GM23338 (cell line): ENCODE results near the gene CCDC149. TPM values are rescaled to one million over a fixed set of nuclear protein-coding genes. Genes with fewer than 3 reads are reported as not detected.
"Not testable (repeated sequence)": the region's sequence is repeated elsewhere in the genome, so short reads cannot be mapped to it uniquely, and the experiment has no call there.

Experiments used
- ATAC-seq: fragments of 200-7000 bp; cut with Tn5 transposase; 3 replicates; pipeline ENCODE4 v1.9.1; 2020
- DNase-seq: peaks from one replicate; pipeline ENCODE4 v3.0.0-alpha.2; 2015; ENCODE audit warnings: low spot score
- H2AFZ ChIP-seq: fragments of 200-600 bp; sonication (generic); 2 replicates; pipeline ENCODE4 v1.8.0; 2016; ENCODE audit warnings: antibody characterized with exemption, mild to moderate bottlenecking, moderate library complexity
- H3F3A ChIP-seq: fragments of 200-600 bp; sonication (generic); replicated peaks from 2 replicates; pipeline ENCODE4 v1.8.0; 2017; ENCODE audit warnings: antibody characterized with exemption, mixed run types, low read depth
- H3K27ac ChIP-seq: fragments of 200-600 bp; sonication (generic); 2 replicates; pipeline ENCODE4 v1.6.1; 2016; ENCODE audit warnings: low read depth
- H3K27me3 ChIP-seq: fragments of 200-600 bp; sonication (generic); 2 replicates; pipeline ENCODE4 v1.8.0; 2016; ENCODE audit warnings: mild to moderate bottlenecking, mixed run types, moderate library complexity; ENCODE audit not compliant: insufficient read depth
- H3K36me3 ChIP-seq: fragments of 200-600 bp; sonication (generic); 2 replicates; pipeline ENCODE4 v1.8.0; 2016; ENCODE audit warnings: mild to moderate bottlenecking; ENCODE audit not compliant: insufficient read depth
- H3K4me1 ChIP-seq: fragments of 200-600 bp; sonication (generic); 2 replicates; pipeline ENCODE4 v1.8.0; 2016; ENCODE audit warnings: mild to moderate bottlenecking, moderate library complexity; ENCODE audit not compliant: insufficient read depth
- H3K4me2 ChIP-seq: fragments of 200-600 bp; sonication (generic); 2 replicates; pipeline ENCODE4 v1.7.1; 2017; ENCODE audit warnings: mixed run types
- H3K4me3 ChIP-seq: fragments of 200-600 bp; sonication (generic); 2 replicates; pipeline ENCODE4 v1.6.1; 2016; ENCODE audit warnings: mixed run types
- H3K79me2 ChIP-seq: fragments of 200-600 bp; sonication (generic); replicated peaks from 2 replicates; pipeline ENCODE4 v1.8.0; 2017; ENCODE audit warnings: mild to moderate bottlenecking; ENCODE audit not compliant: insufficient read depth
- H3K9me2 ChIP-seq: fragments of 200-600 bp; sonication (generic); 2 replicates; pipeline ENCODE4 v1.8.0; 2017; ENCODE audit not compliant: insufficient read depth
- H4K20me1 ChIP-seq: fragments of 200-600 bp; sonication (generic); replicated peaks from 2 replicates; pipeline ENCODE4 v1.8.0; 2017; ENCODE audit warnings: mild to moderate bottlenecking; ENCODE audit not compliant: insufficient read depth
- H3K27ac Mint-ChIP-seq: 2 replicates; pipeline ENCODE4 v1.8.0; 2020; ENCODE audit warnings: inconsistent platforms, mild to moderate bottlenecking, moderate library complexity, mixed read lengths
- H3K27me3 Mint-ChIP-seq: 3 replicates; pipeline ENCODE4 v1.8.0; 2022; ENCODE audit warnings: low read depth, mild to moderate bottlenecking, moderate library complexity, mixed read lengths, inconsistent platforms; ENCODE audit not compliant: insufficient read depth, poor library complexity
- H3K36me3 Mint-ChIP-seq: 3 replicates; pipeline ENCODE4 v1.8.0; 2021; ENCODE audit warnings: low read depth, mild to moderate bottlenecking, inconsistent platforms, moderate library complexity, mixed read lengths
- H3K4me1 Mint-ChIP-seq: 3 replicates; pipeline ENCODE4 v1.8.0; 2020; ENCODE audit warnings: mild to moderate bottlenecking, inconsistent platforms, mixed read lengths
- H3K4me3 Mint-ChIP-seq: 3 replicates; pipeline ENCODE4 v1.8.0; 2021; ENCODE audit warnings: moderate library complexity, mild to moderate bottlenecking, inconsistent platforms, mixed read lengths
- H3K9me3 Mint-ChIP-seq: 3 replicates; pipeline ENCODE4 v1.8.0; 2020; ENCODE audit warnings: moderate library complexity, mild to moderate bottlenecking, inconsistent platforms, mixed read lengths
- CREB1 ChIP-seq: fragments of 250-450 bp; sonication (Bioruptor Pico); IDR thresholded peaks from 2 replicates; pipeline ENCODE4 v1.5.0; 2020; ENCODE audit warnings: low read depth, mild to moderate bottlenecking, moderate library complexity
- ETS1 ChIP-seq: IDR thresholded peaks from 2 replicates; pipeline ENCODE4 v1.6.1; 2016; ENCODE audit warnings: antibody characterized with exemption
- EZH2 ChIP-seq: fragments of 200-600 bp; sonication (generic); IDR thresholded peaks from one replicate; pipeline ENCODE4 v1.8.0; 2017; ENCODE audit warnings: antibody characterized with exemption, mild to moderate bottlenecking, low read depth; ENCODE audit not compliant: unreplicated experiment
- EZH2phosphoT487 ChIP-seq: fragments of 200-600 bp; sonication (generic); IDR thresholded peaks from one replicate; pipeline ENCODE4 v1.8.1; 2018; ENCODE audit warnings: antibody characterized with exemption; ENCODE audit not compliant: unreplicated experiment
- REST ChIP-seq: IDR thresholded peaks from one replicate; pipeline ENCODE4 v1.6.1; 2018; ENCODE audit warnings: antibody characterized with exemption; ENCODE audit not compliant: unreplicated experiment
- ZNF114 ChIP-seq: fragments of 250-450 bp; sonication (Bioruptor Pico); IDR thresholded peaks from 2 replicates; pipeline ENCODE4 v1.5.0; 2020; ENCODE audit warnings: mild to moderate bottlenecking, moderate library complexity
- polyA plus RNA-seq: library from polyadenylated mRNA; unstranded; fragments of >200 nt; fragmentation: Nextera tagmentation; extraction: Ambion mirVana; gene quantifications from 2 replicates; pipeline ENCODE4 v1.2.1, GENCODE V29; 2016
- total RNA-seq: library from RNA; depleted of rRNA; stranded (reverse); fragments of >200 nt; shearing (Covaris generic); gene quantifications from 2 replicates; pipeline ENCODE4 v1.2.3, GENCODE V29; 2014
- TF ChIP-seq, protein P1 (sequence below), 2 experiments: fragments of 200-600 bp in 1 of 2; sonication (generic) in 1 of 2; conservative IDR thresholded peaks; 2 replicates each; pipeline versions ENCODE4 v1.5.1 to v1.6.1; 2016 to 2017; ENCODE audit warnings: antibody characterized with exemption in 2 of 2, low read depth in 2 of 2, mild to moderate bottlenecking in 2 of 2, moderate library complexity in 1 of 2

CCDC149 gene
- total and polyA plus RNA-seq, 2 experiments from 2014 or later = 2.6 to 6.4 TPM

DNA sequence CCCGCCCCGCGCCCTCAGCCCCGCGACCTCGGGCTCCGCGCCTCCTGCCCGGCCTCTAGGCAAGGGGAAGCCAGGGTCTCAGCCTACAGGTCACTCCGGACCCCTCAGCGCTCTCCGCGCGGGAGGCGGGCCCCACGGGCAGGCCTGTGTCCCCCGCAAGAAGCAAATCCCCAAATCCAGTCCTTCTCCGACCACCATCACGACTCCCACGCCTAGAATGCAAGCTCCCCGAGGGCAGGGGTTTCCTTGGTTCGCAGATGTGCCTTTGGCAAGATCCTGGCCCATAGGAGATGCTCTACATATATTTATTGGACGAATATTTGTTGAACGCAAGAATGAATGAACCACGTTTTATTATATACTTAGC, 260 bp upstream of the CCDC149 start (continued):
- TF ChIP-seq, protein P1, sequence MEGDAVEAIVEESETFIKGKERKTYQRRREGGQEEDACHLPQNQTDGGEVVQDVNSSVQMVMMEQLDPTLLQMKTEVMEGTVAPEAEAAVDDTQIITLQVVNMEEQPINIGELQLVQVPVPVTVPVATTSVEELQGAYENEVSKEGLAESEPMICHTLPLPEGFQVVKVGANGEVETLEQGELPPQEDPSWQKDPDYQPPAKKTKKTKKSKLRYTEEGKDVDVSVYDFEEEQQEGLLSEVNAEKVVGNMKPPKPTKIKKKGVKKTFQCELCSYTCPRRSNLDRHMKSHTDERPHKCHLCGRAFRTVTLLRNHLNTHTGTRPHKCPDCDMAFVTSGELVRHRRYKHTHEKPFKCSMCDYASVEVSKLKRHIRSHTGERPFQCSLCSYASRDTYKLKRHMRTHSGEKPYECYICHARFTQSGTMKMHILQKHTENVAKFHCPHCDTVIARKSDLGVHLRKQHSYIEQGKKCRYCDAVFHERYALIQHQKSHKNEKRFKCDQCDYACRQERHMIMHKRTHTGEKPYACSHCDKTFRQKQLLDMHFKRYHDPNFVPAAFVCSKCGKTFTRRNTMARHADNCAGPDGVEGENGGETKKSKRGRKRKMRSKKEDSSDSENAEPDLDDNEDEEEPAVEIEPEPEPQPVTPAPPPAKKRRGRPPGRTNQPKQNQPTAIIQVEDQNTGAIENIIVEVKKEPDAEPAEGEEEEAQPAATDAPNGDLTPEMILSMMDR (conservative IDR thresholded peaks at IDR 0.05; ENCODE audit: low read depth in 2 of 2) = no peak

GRCh38 chr4:24910499-24910898, 2.3 kb downstream of the CCDC149 start:
- Histone ChIP-seq H3K27me3 (peaks cover 25% of the 10 kb centered on the region; the same call in 1 of the 2 replicates), H3K4me3 (no peak overlapping the region), H3K79me2 (no peaks in the 10 kb centered on the region), H3K36me3 (peaks cover 9% of the 10 kb centered on the region), H2AFZ (no peak overlapping the region), H3K4me2 (no peak overlapping the region), H4K20me1 (0 out of 2 replicates have a peak, but pooled peaks cover 4% of the 10 kb centered on the region), H3F3A (no peaks in the 10 kb centered on the region), H3K4me1 (peaks cover 8% of the 10 kb centered on the region), H3K9me2 (0 out of 2 replicates have a peak, but pooled peaks cover 4% of the 10 kb centered on the region), H3K27ac (no peak overlapping the region)
- TF ChIP-seq CREB1 (CRISPR knock-in tag) (no peak), ETS1 (no peak), EZH2phosphoT487 (no peak), REST (no peak), EZH2 (no peak), ZNF114 (CRISPR knock-in tag) (no peak)
- TF ChIP-seq, protein P1 (conservative IDR thresholded peaks at IDR 0.05; ENCODE audit: low read depth in 2 of 2) = no peak
- no peak overlapping the region for H3K4me3 Mint-ChIP-seq
- H3K36me3 Mint-ChIP-seq = peaks cover 50% of the 10 kb centered on the region
- peaks cover 9% of the 10 kb centered on the region for H3K4me1 Mint-ChIP-seq
- peaks cover 50% of the 10 kb centered on the region for H3K9me3 Mint-ChIP-seq
- no peak overlapping the region for H3K27ac Mint-ChIP-seq
- ATAC-seq (no peak), DNase-seq (no peak)
- peaks cover 10% of the 10 kb centered on the region for H3K27me3 Mint-ChIP-seq

GRCh38 chr4:24909606-24910005, 3.2 kb downstream of the CCDC149 start:
- Mint-ChIP-seq H3K36me3 (peaks cover 50% of the 10 kb centered on the region), H3K9me3 (peaks cover 50% of the 10 kb centered on the region)
- DNase-seq, H3K27ac Mint-ChIP-seq, H3K4me2 ChIP-seq, H3K4me3 ChIP-seq, H3K4me1 Mint-ChIP-seq, H3K9me2 ChIP-seq, H3K27ac ChIP-seq, H3K4me3 Mint-ChIP-seq, H3K4me1 ChIP-seq, H3F3A ChIP-seq, ATAC-seq, H3K79me2 ChIP-seq, H2AFZ ChIP-seq, H4K20me1 ChIP-seq, H3K27me3 Mint-ChIP-seq, H3K36me3 ChIP-seq: not testable (repeated sequence)
- peaks cover 25% of the 10 kb centered on the region; the same call in 1 of the 2 replicates for H3K27me3 ChIP-seq
